ENCODE data around the gene MAPK6.

Gene MAPK6

DNA sequence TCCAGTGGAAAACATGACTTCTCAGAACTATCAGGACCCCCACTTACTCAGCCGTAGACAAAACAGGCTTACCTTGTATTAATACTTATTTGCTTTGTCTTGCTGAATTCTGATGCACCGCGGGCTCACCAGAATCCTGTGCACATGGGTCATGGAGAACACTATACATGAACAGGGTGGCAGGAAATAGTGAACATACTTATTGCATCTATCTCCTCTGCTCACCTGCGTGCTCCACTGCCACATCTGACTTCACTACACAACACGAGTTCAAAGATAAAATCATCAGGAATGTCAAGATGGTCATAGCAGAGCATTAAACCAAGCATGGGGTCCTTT lies 10.7 kb upstream of the MAPK6 start:
- ChIA-PET CTCF (no interaction called here), POLR2A (no interaction called here)

DNA sequence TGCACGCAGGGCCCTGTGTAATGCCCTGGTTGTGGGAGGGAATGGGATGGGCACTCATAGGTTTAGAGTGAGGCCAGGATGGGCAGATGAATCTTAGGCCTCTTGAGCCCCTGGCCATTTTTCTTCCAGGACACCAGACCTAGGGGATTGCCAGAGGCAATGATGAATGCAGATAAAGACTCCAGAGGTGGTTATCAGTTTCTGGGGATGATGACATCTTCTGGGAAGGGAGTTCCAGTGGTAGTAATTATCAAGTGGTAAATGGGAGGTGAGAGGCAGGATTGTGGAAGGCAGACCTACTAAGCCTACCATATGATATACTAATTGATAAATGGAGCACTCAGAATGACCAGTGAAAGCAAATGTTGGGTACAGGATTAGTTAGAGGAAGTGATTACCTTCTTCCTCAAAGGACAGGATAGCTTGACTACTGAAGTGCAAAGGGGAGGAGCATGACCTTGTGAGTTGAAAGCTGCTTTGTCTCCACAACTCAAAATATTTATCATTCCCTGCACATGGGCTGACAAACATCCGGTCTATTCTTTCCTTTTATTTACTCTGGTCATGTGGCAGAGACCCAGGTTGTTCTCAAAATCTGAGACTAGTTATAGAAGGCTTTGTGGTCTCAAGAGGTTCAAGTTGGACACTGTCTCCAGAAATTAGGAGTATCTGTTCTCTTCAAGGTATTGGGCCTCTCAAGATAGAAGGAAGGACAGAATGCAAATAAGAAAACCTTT lies 10.2 kb upstream of the MAPK6 start:
- ChIA-PET CTCF (interaction anchor here (1.0 kb wide), 1 partner anchor 175 kb away, joined by 4 read pairs; no protein-coding TSS in a partner anchor), POLR2A (no interaction called here)
- no peak overlapping the region for H3K4me3 ChIP-seq (ENCODE audit: low read depth, low read length)
- DNase-seq (ENCODE audit: low read depth, low spot score), result no peak
- TF ChIP-seq, protein P1, sequence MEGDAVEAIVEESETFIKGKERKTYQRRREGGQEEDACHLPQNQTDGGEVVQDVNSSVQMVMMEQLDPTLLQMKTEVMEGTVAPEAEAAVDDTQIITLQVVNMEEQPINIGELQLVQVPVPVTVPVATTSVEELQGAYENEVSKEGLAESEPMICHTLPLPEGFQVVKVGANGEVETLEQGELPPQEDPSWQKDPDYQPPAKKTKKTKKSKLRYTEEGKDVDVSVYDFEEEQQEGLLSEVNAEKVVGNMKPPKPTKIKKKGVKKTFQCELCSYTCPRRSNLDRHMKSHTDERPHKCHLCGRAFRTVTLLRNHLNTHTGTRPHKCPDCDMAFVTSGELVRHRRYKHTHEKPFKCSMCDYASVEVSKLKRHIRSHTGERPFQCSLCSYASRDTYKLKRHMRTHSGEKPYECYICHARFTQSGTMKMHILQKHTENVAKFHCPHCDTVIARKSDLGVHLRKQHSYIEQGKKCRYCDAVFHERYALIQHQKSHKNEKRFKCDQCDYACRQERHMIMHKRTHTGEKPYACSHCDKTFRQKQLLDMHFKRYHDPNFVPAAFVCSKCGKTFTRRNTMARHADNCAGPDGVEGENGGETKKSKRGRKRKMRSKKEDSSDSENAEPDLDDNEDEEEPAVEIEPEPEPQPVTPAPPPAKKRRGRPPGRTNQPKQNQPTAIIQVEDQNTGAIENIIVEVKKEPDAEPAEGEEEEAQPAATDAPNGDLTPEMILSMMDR (IDR thresholded peaks at IDR 0.05; ENCODE audit: insufficient read depth, low read length, missing control alignments), result no peak

More for the DNA sequence above, 10.7 kb upstream of the MAPK6 start:
- TF ChIP-seq, protein P1 (IDR thresholded peaks at IDR 0.05; ENCODE audit: insufficient read depth, low read length, missing control alignments), result no peak
- H3K4me3 ChIP-seq (ENCODE audit: low read depth, low read length), result no peak overlapping the region
- no peak for DNase-seq (ENCODE audit: low read depth, low spot score)

DNA sequence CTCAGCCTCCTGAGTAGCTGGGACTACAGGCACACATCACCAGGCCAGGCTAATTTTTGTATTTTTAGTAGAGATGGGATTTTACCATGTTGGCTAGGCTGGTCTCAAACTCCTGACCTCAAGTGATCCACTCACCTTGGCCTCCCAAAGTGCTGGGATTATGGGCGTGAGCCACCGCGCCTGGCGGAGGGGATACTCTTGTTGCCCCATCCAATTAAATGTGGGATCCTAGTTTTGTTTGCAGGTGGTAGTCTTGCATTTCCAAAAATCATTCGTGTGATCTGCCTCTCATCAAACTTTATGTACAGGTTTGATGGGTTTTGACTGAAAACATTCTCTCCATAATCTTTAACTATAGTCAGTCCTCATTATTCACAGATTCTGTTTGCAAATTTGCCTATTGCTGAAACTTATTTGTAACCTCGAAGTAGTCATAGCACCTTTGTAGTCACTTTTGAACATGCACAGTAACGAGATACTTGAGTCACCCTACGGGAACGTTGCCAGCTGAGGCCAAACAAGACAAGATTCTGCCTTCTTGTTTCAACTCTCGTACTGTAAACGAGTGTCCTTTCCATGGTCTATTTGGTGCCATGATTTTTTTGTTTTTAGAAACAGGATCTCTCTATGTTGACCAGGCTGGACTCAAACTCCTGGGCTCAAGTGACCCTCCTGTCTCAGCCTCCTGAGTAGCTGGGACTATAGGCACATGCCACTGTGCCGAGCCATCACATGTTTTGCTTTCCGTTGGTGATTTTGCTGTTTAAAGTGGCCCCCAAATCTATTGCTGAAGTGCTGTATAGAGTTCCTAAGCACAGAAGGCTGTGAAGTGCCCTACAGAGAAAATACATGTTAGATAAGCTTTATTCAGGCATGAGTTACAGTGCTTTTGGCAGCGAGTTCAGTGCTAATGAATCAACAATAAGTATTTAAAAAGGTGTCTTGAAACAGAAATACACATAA lies 8.1 kb upstream of the MAPK6 start:
- no peak for DNase-seq (ENCODE audit: low read depth, low spot score)
- TF ChIP-seq, protein P1 (IDR thresholded peaks at IDR 0.05; ENCODE audit: insufficient read depth, low read length, missing control alignments), result no peak
- CTCF ChIA-PET, result interaction anchor here (1.4 to 2.3 kb wide), 2 partner anchors 11 to 68 kb away, joined by 3 to 9 read pairs; no protein-coding TSS in a partner anchor
- H3K4me3 ChIP-seq (ENCODE audit: low read depth, low read length), result no peak overlapping the region
- POLR2A ChIA-PET, result no interaction called here

DNA sequence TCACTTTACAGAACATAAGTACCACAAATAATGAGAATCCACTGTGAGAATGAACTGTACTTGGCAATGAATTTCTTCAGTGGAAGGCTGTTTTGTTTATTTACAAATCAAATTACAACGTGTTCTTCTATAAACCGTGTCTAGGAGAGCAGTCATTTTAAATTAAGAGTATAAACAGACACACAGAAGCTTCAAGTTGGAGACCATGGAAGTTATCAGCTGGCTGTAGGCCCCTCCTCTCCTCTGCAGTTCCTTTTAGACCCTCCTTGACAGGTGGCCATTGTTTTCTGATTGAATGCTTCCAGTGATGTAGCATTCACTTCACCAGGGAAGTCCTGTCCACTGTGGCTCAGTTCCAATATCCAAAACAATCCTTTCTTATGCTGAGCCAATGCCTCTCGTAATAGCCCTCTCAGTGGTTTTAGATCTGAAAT lies 7.3 kb upstream of the MAPK6 start:
- TF ChIP-seq, protein P1 (IDR thresholded peaks at IDR 0.05; ENCODE audit: insufficient read depth, low read length, missing control alignments), result no peak
- POLR2A ChIA-PET, result no interaction called here
- CTCF ChIA-PET, result interaction anchor here (1.4 to 2.3 kb wide), 2 partner anchors 12 to 67 kb away, joined by 3 to 9 read pairs; no protein-coding TSS in a partner anchor
- DNase-seq (ENCODE audit: low read depth, low spot score), result no peak
- no peak overlapping the region for H3K4me3 ChIP-seq (ENCODE audit: low read depth, low read length)

DNA sequence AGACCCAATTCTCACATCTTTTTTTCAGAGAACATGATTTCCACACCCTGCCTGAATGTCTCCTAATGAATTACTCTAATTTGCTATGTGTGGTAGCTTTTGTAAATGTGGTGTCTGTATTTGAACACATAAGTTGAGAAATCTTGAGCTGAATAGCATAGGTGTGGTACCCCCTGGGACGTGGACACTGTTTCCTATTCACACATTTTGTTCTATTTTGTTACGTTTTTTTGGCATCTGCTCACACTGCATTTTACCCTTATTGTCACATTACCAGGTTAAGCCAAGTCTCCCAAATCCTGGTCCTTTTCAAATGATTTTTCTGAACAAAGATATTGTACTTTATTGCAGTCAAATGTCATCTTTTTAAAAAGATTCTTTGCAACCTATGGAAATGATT lies 6.8 kb upstream of the MAPK6 start:
- no peak overlapping the region for H3K4me3 ChIP-seq (ENCODE audit: low read depth, low read length)
- ChIA-PET POLR2A (no interaction called here), CTCF (interaction anchor here (1.4 to 2.3 kb wide), 2 partner anchors 12 to 66 kb away, joined by 3 to 9 read pairs; no protein-coding TSS in a partner anchor)
- TF ChIP-seq, protein P1 (IDR thresholded peaks at IDR 0.05; ENCODE audit: insufficient read depth, low read length, missing control alignments), result no peak
- no peak for DNase-seq (ENCODE audit: low read depth, low spot score)

Data from AG04449 (cell line).